SK-N-SH treated with all-trans-retinoic acid at 6 μM for 48 hours (cell line): Measurements from ENCODE around the gene PTPN12.

Source experiments
- ATAC-seq: fragments of 200-7000 bp; cut with Tn5 transposase; 3 replicates; pipeline ENCODE4 v1.9.1; 2020; ENCODE audit warnings: mild to moderate bottlenecking, moderate library complexity
- ARNTL ChIP-seq: fragments of 450-650 bp; formaldehyde crosslinking; IDR thresholded peaks from 2 replicates; pipeline ENCODE4 v1.5.0; 2020; ENCODE audit warnings: low read depth, mild to moderate bottlenecking, moderate library complexity, borderline replicate concordance
- BACH2 ChIP-seq: fragments of 250-450 bp; sonication (Bioruptor Pico); IDR thresholded peaks from 2 replicates; pipeline ENCODE4 v1.9.0; 2021; ENCODE audit warnings: mild to moderate bottlenecking, borderline replicate concordance
- CSDC2 ChIP-seq: fragments of 250-450 bp; sonication (Bioruptor Pico); IDR thresholded peaks from 2 replicates; pipeline ENCODE4 v1.5.0; 2020; ENCODE audit warnings: mild to moderate bottlenecking, moderate library complexity
- ESRRG ChIP-seq: fragments of 250-450 bp; sonication (Bioruptor Pico); IDR thresholded peaks from 2 replicates; pipeline ENCODE4 v1.6.1; 2021; ENCODE audit warnings: mild to moderate bottlenecking
- GLIS3 ChIP-seq: fragments of 250-450 bp; sonication (Bioruptor Pico); IDR thresholded peaks from 2 replicates; pipeline ENCODE4 v1.5.0; 2020; ENCODE audit warnings: mild to moderate bottlenecking, moderate library complexity
- ISL1 ChIP-seq: fragments of 250-450 bp; sonication (Bioruptor Pico); IDR thresholded peaks from 2 replicates; pipeline ENCODE4 v2.1.2; 2022; ENCODE audit warnings: mild to moderate bottlenecking, moderate library complexity
- OSR1 ChIP-seq: fragments of 250-450 bp; sonication (Bioruptor Pico); IDR thresholded peaks from 2 replicates; pipeline ENCODE4 v1.8.0; 2022; ENCODE audit warnings: moderate library complexity, mild to moderate bottlenecking, inconsistent platforms
- PATZ1 ChIP-seq: fragments of 250-450 bp; sonication (Bioruptor Pico); IDR thresholded peaks from 2 replicates; pipeline ENCODE4 v1.8.0; 2020; ENCODE audit warnings: mild to moderate bottlenecking, moderate library complexity, borderline replicate concordance
- POU6F1 ChIP-seq: fragments of 250-450 bp; sonication (Bioruptor Pico); IDR thresholded peaks from 2 replicates; pipeline ENCODE4 v1.8.0; 2021; ENCODE audit warnings: low read depth, mild to moderate bottlenecking, moderate library complexity, borderline replicate concordance
- PPARA ChIP-seq: fragments of 250-450 bp; sonication (Bioruptor Pico); IDR thresholded peaks from 2 replicates; pipeline ENCODE4 v1.5.0; 2020; ENCODE audit warnings: mild to moderate bottlenecking, borderline replicate concordance
- SNAI2 ChIP-seq: fragments of 250-450 bp; sonication (Bioruptor Pico); IDR thresholded peaks from 2 replicates; pipeline ENCODE4 v1.5.0; 2020; ENCODE audit warnings: mild to moderate bottlenecking, moderate library complexity
- TCF4 ChIP-seq: fragments of 250-450 bp; sonication (Bioruptor Pico); IDR thresholded peaks from 2 replicates; pipeline ENCODE4 v1.8.0; 2021; ENCODE audit warnings: mild to moderate bottlenecking, moderate library complexity, borderline replicate concordance
- TOX ChIP-seq: fragments of 250-450 bp; sonication (Bioruptor Pico); IDR thresholded peaks from 2 replicates; pipeline ENCODE4 v1.8.0; 2021; ENCODE audit warnings: mild to moderate bottlenecking, moderate library complexity, borderline replicate concordance
- TSHZ2 ChIP-seq: fragments of 250-450 bp; sonication (Bioruptor Pico); IDR thresholded peaks from 2 replicates; pipeline ENCODE4 v1.5.0; 2020; ENCODE audit warnings: mild to moderate bottlenecking, moderate library complexity
- ZC3H10 ChIP-seq: fragments of 250-450 bp; sonication (Bioruptor Pico); IDR thresholded peaks from 2 replicates; pipeline ENCODE4 v1.5.1; 2021; ENCODE audit warnings: mild to moderate bottlenecking, moderate library complexity
- ZFP3 ChIP-seq: fragments of 250-450 bp; sonication (Bioruptor Pico); IDR thresholded peaks from 2 replicates; pipeline ENCODE4 v1.5.0; 2020; ENCODE audit warnings: mild to moderate bottlenecking, moderate library complexity
- ZFP30 ChIP-seq: fragments of 450-650 bp; formaldehyde crosslinking; IDR thresholded peaks from 2 replicates; pipeline ENCODE4 v1.5.0; 2022; ENCODE audit warnings: mild to moderate bottlenecking, moderate library complexity
- ZNF565 ChIP-seq: fragments of 450-650 bp; formaldehyde crosslinking; conservative IDR thresholded peaks from 2 replicates; pipeline ENCODE4 v1.5.0; 2020; ENCODE audit warnings: low read depth, mild to moderate bottlenecking, moderate library complexity
- ZNF70 ChIP-seq: fragments of 450-650 bp; formaldehyde crosslinking; IDR thresholded peaks from 2 replicates; pipeline ENCODE4 v1.5.0; 2020; ENCODE audit warnings: mild to moderate bottlenecking, moderate library complexity
- ZNF8 ChIP-seq: fragments of 450-650 bp; formaldehyde crosslinking; IDR thresholded peaks from 2 replicates; pipeline ENCODE4 v1.5.0; 2020; ENCODE audit warnings: mild to moderate bottlenecking, moderate library complexity
- TF ChIP-seq, protein P1 (sequence below): fragments of 250-450 bp; sonication (Bioruptor Pico); IDR thresholded peaks from 2 replicates; pipeline ENCODE4 v1.5.1; 2021; ENCODE audit warnings: mild to moderate bottlenecking, moderate library complexity
- TF ChIP-seq, protein P2 (sequence below): fragments of 250-450 bp; sonication (Bioruptor Pico); IDR thresholded peaks from 2 replicates; pipeline ENCODE4 v1.5.1; 2020; ENCODE audit warnings: low read depth, mild to moderate bottlenecking, moderate library complexity

Gene PTPN12

DNA sequence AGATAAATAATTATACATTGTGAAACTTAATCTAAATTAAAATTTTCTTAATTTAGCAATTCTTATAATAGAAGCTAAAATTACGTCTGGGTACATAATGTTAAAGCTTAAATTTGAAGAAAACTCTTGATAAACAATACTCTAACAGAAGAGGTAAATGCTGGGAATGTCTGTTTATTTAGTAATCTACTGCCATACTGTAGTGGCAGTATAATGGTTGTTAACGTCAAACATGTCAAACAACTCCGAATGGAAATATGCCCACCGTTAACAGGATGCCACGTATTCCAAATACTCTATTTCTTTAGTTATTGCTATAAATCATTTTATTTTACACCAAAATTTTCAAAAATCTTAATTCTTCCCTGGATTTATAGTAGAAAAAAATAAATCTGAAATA lies 40.0 kb upstream of the PTPN12 start:
- ATAC-seq = no peak
- TF ChIP-seq SNAI2 = no peak
- TF ChIP-seq GLIS3 (CRISPR knock-in tag) = no peak
- no peak for TF ChIP-seq ZNF8 (CRISPR knock-in tag)
- TF ChIP-seq, protein P1, sequence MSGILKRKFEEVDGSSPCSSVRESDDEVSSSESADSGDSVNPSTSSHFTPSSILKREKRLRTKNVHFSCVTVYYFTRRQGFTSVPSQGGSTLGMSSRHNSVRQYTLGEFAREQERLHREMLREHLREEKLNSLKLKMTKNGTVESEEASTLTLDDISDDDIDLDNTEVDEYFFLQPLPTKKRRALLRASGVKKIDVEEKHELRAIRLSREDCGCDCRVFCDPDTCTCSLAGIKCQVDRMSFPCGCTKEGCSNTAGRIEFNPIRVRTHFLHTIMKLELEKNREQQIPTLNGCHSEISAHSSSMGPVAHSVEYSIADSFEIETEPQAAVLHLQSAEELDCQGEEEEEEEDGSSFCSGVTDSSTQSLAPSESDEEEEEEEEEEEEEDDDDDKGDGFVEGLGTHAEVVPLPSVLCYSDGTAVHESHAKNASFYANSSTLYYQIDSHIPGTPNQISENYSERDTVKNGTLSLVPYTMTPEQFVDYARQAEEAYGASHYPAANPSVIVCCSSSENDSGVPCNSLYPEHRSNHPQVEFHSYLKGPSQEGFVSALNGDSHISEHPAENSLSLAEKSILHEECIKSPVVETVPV (CRISPR knock-in tag) = no peak
- TF ChIP-seq ZFP30 (CRISPR knock-in tag) = no peak
- no peak for TF ChIP-seq ARNTL (CRISPR knock-in tag)
- no peak for TF ChIP-seq POU6F1 (CRISPR knock-in tag)
- TF ChIP-seq ZFP3 (CRISPR knock-in tag) = no peak
- TF ChIP-seq, protein P2, sequence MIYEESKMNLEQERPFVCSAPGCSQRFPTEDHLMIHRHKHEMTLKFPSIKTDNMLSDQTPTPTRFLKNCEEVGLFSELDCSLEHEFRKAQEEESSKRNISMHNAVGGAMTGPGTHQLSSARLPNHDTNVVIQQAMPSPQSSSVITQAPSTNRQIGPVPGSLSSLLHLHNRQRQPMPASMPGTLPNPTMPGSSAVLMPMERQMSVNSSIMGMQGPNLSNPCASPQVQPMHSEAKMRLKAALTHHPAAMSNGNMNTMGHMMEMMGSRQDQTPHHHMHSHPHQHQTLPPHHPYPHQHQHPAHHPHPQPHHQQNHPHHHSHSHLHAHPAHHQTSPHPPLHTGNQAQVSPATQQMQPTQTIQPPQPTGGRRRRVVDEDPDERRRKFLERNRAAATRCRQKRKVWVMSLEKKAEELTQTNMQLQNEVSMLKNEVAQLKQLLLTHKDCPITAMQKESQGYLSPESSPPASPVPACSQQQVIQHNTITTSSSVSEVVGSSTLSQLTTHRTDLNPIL (CRISPR knock-in tag) = no peak
- no peak for TF ChIP-seq CSDC2 (CRISPR knock-in tag)
- no peak for TF ChIP-seq ZNF565
- no peak for TF ChIP-seq TCF4 (CRISPR knock-in tag)
- no peak for TF ChIP-seq BACH2
- no peak for TF ChIP-seq ISL1 (CRISPR knock-in tag)

DNA sequence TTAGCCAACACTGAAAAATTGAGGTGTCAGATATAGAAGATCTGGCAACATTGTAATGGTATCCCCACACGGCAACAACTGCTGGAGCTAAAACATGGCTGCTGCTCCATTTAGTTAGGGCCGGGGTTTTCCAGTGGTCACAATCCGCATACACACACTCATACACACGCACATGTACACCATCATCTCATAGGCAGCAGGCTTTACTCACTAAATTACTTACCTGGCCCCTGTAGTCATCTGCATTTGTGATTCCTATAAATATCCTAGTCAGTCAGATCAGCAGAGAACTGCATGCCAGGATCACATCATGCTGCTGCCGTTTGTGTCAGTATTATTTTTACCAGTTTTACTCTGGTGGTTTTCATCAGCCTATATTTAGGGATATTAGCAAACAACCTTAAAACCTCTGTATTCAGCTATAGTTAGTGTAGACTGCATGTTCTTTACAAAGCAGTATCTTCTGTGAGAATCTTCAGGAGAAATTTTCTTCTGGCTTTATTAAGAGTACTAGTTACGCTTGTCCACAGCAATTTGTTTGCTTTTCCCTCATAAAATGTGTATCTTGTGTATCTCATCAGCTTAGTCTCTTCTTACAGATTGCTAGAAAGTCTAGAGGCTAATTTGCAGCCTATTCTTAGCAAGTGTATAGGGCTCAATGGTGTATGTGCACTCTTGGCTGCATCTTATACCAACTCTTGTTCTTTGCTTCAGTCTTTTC lies 38.3 kb upstream of the PTPN12 start:
- TF ChIP-seq ZC3H10 (CRISPR knock-in tag) = no peak
- no peak for TF ChIP-seq PATZ1
- TF ChIP-seq OSR1 = no peak
- TF ChIP-seq ZNF565 = no peak
- TF ChIP-seq, protein P1 (CRISPR knock-in tag) = no peak
- TF ChIP-seq ZNF8 (CRISPR knock-in tag) = no peak
- TF ChIP-seq TCF4 (CRISPR knock-in tag) = no peak
- TF ChIP-seq SNAI2 = no peak
- no peak for TF ChIP-seq TOX
- TF ChIP-seq POU6F1 (CRISPR knock-in tag) = no peak
- TF ChIP-seq GLIS3 (CRISPR knock-in tag) = no peak
- no peak for TF ChIP-seq ESRRG (CRISPR knock-in tag)
- no peak for TF ChIP-seq TSHZ2 (CRISPR knock-in tag)
- no peak for TF ChIP-seq ISL1 (CRISPR knock-in tag)
- TF ChIP-seq PPARA = no peak
- TF ChIP-seq ZFP3 (CRISPR knock-in tag) = no peak
- TF ChIP-seq ARNTL (CRISPR knock-in tag) = no peak
- no peak for TF ChIP-seq ZNF70 (CRISPR knock-in tag)
- no peak for ATAC-seq
